ENCODE measurements around the gene ADA.

DNA sequence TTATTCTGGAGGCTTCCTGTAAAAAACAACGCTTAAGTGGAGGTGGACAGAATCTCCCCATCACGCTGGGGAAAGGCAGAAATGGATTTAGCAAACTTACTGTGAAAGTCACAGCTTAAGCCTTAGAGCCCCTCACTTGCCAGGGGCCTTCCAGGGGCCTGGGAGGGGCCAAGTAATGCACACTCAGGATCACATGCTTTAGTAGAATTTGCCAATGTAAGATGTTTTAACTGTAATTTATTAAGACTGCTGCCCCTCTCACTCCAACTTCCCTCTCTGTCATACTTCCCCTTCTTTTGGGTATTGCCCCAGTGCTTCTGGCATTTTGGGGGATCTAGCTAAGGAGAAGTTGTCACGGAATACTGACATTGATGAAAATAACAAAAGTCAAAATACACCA, 12.6 kb upstream of the ADA start:
- TF ChIP-seq, protein P1, sequence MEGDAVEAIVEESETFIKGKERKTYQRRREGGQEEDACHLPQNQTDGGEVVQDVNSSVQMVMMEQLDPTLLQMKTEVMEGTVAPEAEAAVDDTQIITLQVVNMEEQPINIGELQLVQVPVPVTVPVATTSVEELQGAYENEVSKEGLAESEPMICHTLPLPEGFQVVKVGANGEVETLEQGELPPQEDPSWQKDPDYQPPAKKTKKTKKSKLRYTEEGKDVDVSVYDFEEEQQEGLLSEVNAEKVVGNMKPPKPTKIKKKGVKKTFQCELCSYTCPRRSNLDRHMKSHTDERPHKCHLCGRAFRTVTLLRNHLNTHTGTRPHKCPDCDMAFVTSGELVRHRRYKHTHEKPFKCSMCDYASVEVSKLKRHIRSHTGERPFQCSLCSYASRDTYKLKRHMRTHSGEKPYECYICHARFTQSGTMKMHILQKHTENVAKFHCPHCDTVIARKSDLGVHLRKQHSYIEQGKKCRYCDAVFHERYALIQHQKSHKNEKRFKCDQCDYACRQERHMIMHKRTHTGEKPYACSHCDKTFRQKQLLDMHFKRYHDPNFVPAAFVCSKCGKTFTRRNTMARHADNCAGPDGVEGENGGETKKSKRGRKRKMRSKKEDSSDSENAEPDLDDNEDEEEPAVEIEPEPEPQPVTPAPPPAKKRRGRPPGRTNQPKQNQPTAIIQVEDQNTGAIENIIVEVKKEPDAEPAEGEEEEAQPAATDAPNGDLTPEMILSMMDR (IDR thresholded peaks at IDR 0.05; ENCODE audit: borderline replicate concordance, extremely low read depth, low read length, poor library complexity, severe bottlenecking), result no peak
- no peak for TF ChIP-seq EZH2 (IDR thresholded peaks at IDR 0.05; ENCODE audit: borderline replicate concordance, low read depth, low read length, severe bottlenecking)
